Measurements from ENCODE around the gene NHLRC1. TPM values are rescaled to one million over a fixed set of nuclear protein-coding genes. Genes with fewer than 3 reads are reported as not detected.

The NHLRC1 gene
- total and polyA plus RNA-seq, 2 of the 13 experiments (the other 11 are each of a cell fraction or from before 2014, with no cell fraction given) = 0.04 to 0.11 TPM

GRCh38 chr6:18122128-18123093 is at the start of gene NHLRC1 (continued):
- TF ChIP-seq BCLAF1 (IDR thresholded peaks at IDR 0.05) (no peak), ZBTB20 (CRISPR knock-in tag; IDR thresholded peaks at IDR 0.05; ENCODE audit: borderline replicate concordance, low read depth) (peak; percentile 81), NKX3-1 (CRISPR knock-in tag; IDR thresholded peaks at IDR 0.05) (no peak; the same call in 1 of the 2 replicates), ZNF547 (CRISPR knock-in tag; IDR thresholded peaks at IDR 0.05) (peak; percentile 96), IRF2 (CRISPR knock-in tag; IDR thresholded peaks at IDR 0.05) (peak; percentile 97), NFAT5 (CRISPR knock-in tag; IDR thresholded peaks at IDR 0.05) (peak; percentile 74; the same call in 1 of the 2 replicates), KLF15 (CRISPR knock-in tag; IDR thresholded peaks at IDR 0.05; ENCODE audit: borderline replicate concordance) (peak; percentile 75; the same call in 1 of the 2 replicates), DNMT3B (CRISPR knock-in tag; conservative IDR thresholded peaks at IDR 0.05) (0 out of 2 replicates have a peak, but pooled peaks have one; percentile 80), TFAP4 (IDR thresholded peaks at IDR 0.05; ENCODE audit: borderline replicate concordance, low read depth) (peak; percentile 55; the same call in 1 of the 2 replicates), YY1 (IDR thresholded peaks at IDR 0.05; ENCODE audit: insufficient read depth, insufficient replicate concordance, low read depth, low read length) (peak; percentile 89), ZNF317 (CRISPR knock-in tag; IDR thresholded peaks at IDR 0.05) (peak; percentile 91), ZNF615 (CRISPR knock-in tag; IDR thresholded peaks at IDR 0.05; ENCODE audit: borderline replicate concordance) (peak; percentile 88; the same call in 1 of the 2 replicates)
- TF ChIP-seq, protein P1, sequence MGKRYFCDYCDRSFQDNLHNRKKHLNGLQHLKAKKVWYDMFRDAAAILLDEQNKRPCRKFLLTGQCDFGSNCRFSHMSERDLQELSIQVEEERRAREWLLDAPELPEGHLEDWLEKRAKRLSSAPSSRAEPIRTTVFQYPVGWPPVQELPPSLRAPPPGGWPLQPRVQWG (CRISPR knock-in tag; IDR thresholded peaks at IDR 0.05; ENCODE audit: borderline replicate concordance, low read depth) = no peak
- TF ChIP-seq, protein P2, sequence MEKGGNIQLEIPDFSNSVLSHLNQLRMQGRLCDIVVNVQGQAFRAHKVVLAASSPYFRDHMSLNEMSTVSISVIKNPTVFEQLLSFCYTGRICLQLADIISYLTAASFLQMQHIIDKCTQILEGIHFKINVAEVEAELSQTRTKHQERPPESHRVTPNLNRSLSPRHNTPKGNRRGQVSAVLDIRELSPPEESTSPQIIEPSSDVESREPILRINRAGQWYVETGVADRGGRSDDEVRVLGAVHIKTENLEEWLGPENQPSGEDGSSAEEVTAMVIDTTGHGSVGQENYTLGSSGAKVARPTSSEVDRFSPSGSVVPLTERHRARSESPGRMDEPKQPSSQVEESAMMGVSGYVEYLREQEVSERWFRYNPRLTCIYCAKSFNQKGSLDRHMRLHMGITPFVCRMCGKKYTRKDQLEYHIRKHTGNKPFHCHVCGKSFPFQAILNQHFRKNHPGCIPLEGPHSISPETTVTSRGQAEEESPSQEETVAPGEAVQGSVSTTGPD (CRISPR knock-in tag; IDR thresholded peaks at IDR 0.05) = no peak
- TF ChIP-seq, protein P3, sequence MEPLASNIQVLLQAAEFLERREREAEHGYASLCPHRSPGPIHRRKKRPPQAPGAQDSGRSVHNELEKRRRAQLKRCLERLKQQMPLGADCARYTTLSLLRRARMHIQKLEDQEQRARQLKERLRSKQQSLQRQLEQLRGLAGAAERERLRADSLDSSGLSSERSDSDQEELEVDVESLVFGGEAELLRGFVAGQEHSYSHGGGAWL (CRISPR knock-in tag; IDR thresholded peaks at IDR 0.05) = peak; percentile 98
